Ishikawa (cell line): ENCODE results near the gene FLVCR2.

Experiments used
- CEBPB ChIP-seq: IDR thresholded peaks from 2 replicates; pipeline ENCODE4 v1.6.1; 2012
- CREB1 ChIP-seq: IDR thresholded peaks from 2 replicates; pipeline ENCODE4 v1.6.1; 2012; ENCODE audit warnings: low read depth
- EGR1 ChIP-seq: IDR thresholded peaks from 2 replicates; pipeline ENCODE4 v1.6.1; 2012
- EP300 ChIP-seq: IDR thresholded peaks from 2 replicates; pipeline ENCODE4 v1.6.1; 2012; ENCODE audit warnings: borderline replicate concordance
- FOXM1 ChIP-seq: IDR thresholded peaks from 2 replicates; pipeline ENCODE4 v1.6.1; 2012; ENCODE audit warnings: low read depth, borderline replicate concordance
- NFIC ChIP-seq: IDR thresholded peaks from 2 replicates; pipeline ENCODE4 v1.6.1; 2012
- RAD21 ChIP-seq: IDR thresholded peaks from 2 replicates; pipeline ENCODE4 v1.6.1; 2012; ENCODE audit warnings: low read depth
- REST ChIP-seq: IDR thresholded peaks from 2 replicates; pipeline ENCODE4 v1.6.1; 2012; ENCODE audit warnings: low read depth, mild to moderate bottlenecking
- TAF1 ChIP-seq: IDR thresholded peaks from 2 replicates; pipeline ENCODE4 v1.6.1; 2012; ENCODE audit warnings: low read depth, mild to moderate bottlenecking
- TCF12 ChIP-seq: IDR thresholded peaks from 2 replicates; pipeline ENCODE4 v1.6.1; 2012; ENCODE audit warnings: low read depth
- TEAD4 ChIP-seq: IDR thresholded peaks from 2 replicates; pipeline ENCODE4 v1.6.1; 2012
- USF1 ChIP-seq: IDR thresholded peaks from 2 replicates; pipeline ENCODE4 v1.6.1; 2012
- YY1 ChIP-seq: IDR thresholded peaks from 2 replicates; pipeline ENCODE4 v1.6.1; 2012; ENCODE audit warnings: low read depth
- ZBTB7A ChIP-seq: IDR thresholded peaks from 2 replicates; pipeline ENCODE4 v1.6.1; 2012; ENCODE audit warnings: low read depth
- TF ChIP-seq, protein P1 (sequence below): IDR thresholded peaks from 2 replicates; pipeline ENCODE4 v1.6.1; 2012

The FLVCR2 gene

DNA sequence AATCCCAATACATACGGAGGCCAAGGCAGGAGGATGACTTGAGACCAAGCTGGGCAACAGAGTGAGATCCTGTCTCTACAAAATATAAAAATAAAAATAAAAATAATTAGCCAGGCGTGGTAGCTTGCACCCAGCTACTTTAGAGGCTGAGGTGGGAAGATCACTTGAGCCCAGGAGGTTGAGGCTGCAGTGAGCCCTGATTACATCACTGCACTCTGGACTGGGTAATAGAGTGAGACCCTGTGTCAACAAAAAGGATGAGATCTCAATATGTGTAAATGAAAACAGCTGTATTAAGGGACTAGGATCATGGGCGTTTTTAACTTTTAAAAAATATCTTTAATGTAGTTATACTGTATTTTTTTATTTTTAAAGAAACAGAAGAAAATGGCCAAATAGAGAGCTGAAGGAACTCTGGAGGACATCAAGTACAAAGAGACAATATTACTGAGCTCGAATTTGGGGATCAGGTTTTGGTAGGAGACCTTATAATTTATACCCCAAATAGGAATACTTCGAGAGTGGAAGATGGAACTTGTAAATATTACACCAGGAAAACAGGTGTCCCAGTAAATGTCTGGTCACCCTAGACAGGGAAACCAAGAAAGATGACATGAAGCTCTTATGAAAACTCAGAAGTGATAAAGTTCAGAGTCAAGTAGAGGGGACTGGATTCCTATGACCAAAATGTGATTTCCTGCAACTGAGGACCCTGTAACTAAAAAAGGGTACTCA is 43.1 kb upstream of the FLVCR2 start:
- TF ChIP-seq NFIC (no peak), CREB1 (no peak), EGR1 (no peak), ZBTB7A (no peak), RAD21 (no peak), EP300 (no peak), CEBPB (no peak), YY1 (no peak), TCF12 (no peak), USF1 (no peak)
- TF ChIP-seq, protein P1, sequence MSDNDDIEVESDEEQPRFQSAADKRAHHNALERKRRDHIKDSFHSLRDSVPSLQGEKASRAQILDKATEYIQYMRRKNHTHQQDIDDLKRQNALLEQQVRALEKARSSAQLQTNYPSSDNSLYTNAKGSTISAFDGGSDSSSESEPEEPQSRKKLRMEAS, result no peak

GRCh38 chr14:75537071-75537470 is 41.3 kb upstream of the FLVCR2 start:
- TF ChIP-seq REST (no peak), CEBPB (no peak), TCF12 (no peak), EGR1 (no peak), CREB1 (no peak), NFIC (no peak), RAD21 (no peak), TEAD4 (no peak), TAF1 (no peak), ZBTB7A (no peak), EP300 (no peak), YY1 (no peak), USF1 (no peak), FOXM1 (no peak)
- TF ChIP-seq, protein P1, result no peak

- TF ChIP-seq FOXM1, result no peak
- TF ChIP-seq CEBPB, result no peak
- TF ChIP-seq NFIC, result no peak
- no peak for TF ChIP-seq EP300
- TF ChIP-seq RAD21, result no peak
- TF ChIP-seq USF1, result no peak
- TF ChIP-seq ZBTB7A, result no peak
- no peak for TF ChIP-seq TAF1
- no peak for TF ChIP-seq TEAD4
- no peak for TF ChIP-seq CREB1
- TF ChIP-seq EGR1, result no peak
- no peak for TF ChIP-seq TCF12
- TF ChIP-seq YY1, result no peak
- no peak for TF ChIP-seq REST
- TF ChIP-seq, protein P1, result no peak
Observed at GRCh38 chr14:75539162-75539560, 39.3 kb upstream of the FLVCR2 start.

DNA sequence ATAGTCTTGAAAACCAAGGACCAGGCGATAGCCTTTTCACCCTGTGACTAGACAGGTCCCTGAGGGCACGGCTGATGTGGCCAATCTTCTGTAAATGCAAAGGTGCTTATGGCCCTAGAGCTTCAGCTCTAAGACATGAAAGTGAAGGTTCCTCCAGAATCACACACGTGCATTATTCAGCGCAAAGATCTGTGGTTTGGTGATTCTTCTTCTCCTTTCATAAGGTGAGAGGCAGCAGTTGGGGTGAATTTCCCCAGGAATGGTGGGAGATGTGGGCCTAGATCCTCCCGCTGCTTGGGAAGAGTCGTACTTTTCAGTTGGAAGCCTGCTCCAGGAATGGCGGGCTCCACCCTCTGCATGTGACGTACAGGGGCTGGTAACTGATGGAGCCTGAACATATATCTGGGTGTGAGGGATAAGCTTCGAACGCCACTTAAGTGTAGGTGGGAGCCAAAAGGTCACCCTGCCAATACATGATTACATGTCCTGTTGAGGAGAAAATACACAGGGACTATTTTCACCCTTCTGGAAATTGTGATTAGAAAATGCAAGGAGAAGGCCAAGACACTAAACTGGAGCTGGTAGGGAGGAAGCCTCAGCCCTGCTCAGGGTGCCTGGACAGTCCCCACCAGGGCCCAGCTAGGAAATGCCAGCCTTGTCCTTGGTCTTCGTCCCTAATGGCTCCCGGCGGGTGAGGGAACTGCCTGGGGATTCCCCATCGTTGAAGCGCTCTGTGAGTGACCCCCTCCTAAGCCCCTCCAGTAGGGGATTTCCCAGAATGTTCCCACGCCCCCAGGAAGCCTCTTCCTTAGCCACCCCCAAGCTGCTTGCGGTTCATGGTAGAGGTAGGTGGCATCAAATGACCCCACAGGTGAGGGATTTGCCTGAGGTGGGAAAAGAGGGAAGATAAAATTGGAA is 38.6 kb upstream of the FLVCR2 start:
- TF ChIP-seq ZBTB7A (no peak), CEBPB (no peak), TEAD4 (no peak), RAD21 (no peak), USF1 (no peak), EP300 (no peak), TCF12 (no peak), YY1 (no peak), NFIC (no peak), FOXM1 (no peak), EGR1 (no peak), TAF1 (no peak), REST (no peak), CREB1 (no peak)
- TF ChIP-seq, protein P1, result no peak
